Brain microvascular endothelial cell (primary cell): ENCODE results near the gene SIK3.

Experiments
- DNase-seq: peaks from one replicate; pipeline ENCODE4 v3.0.0-alpha.2; 2020
- H3K27ac ChIP-seq: fragments of 250-450 bp; sonication (Bioruptor Pico); 2 replicates; pipeline ENCODE4 v1.5.1; 2020; ENCODE audit warnings: mild to moderate bottlenecking, moderate library complexity
- H3K27me3 ChIP-seq: fragments of 250-450 bp; sonication (Bioruptor Pico); replicated peaks from 2 replicates; pipeline ENCODE4 v1.5.1; 2020; ENCODE audit warnings: mild to moderate bottlenecking
- H3K36me3 ChIP-seq: fragments of 250-450 bp; sonication (Bioruptor Pico); replicated peaks from 2 replicates; pipeline ENCODE4 v1.5.1; 2020; ENCODE audit warnings: mild to moderate bottlenecking
- H3K4me3 ChIP-seq: 2 replicates; pipeline ENCODE4 v1.5.1; 2011; ENCODE audit warnings: low read depth, mild to moderate bottlenecking, control low read depth, low read length, moderate library complexity
- in situ Hi-C: cut with HindIII; loops from 2 replicates; pipeline ENCODE4 v1.10.0; 2017; ENCODE audit warnings: low sequenced_read_pairs, low pct_ligation_motif_present
- TF ChIP-seq, protein P1 (sequence below): IDR thresholded peaks from 2 replicates; pipeline ENCODE4 v1.5.1; 2011; ENCODE audit warnings: low read depth, mild to moderate bottlenecking, moderate library complexity, low read length, control low read depth, inconsistent platforms; ENCODE audit errors: missing control alignments

SIK3 gene

GRCh38 chr11:116825434-116825833 is 272.8 kb downstream of the SIK3 start:
- in situ Hi-C loops = no loop called here
- Histone ChIP-seq H3K27ac (no peak overlapping the region), H3K4me3 (no peak overlapping the region), H3K36me3 (no peaks in the 10 kb centered on the region), H3K27me3 (no peaks in the 10 kb centered on the region)
- no peak for DNase-seq
- TF ChIP-seq, protein P1, sequence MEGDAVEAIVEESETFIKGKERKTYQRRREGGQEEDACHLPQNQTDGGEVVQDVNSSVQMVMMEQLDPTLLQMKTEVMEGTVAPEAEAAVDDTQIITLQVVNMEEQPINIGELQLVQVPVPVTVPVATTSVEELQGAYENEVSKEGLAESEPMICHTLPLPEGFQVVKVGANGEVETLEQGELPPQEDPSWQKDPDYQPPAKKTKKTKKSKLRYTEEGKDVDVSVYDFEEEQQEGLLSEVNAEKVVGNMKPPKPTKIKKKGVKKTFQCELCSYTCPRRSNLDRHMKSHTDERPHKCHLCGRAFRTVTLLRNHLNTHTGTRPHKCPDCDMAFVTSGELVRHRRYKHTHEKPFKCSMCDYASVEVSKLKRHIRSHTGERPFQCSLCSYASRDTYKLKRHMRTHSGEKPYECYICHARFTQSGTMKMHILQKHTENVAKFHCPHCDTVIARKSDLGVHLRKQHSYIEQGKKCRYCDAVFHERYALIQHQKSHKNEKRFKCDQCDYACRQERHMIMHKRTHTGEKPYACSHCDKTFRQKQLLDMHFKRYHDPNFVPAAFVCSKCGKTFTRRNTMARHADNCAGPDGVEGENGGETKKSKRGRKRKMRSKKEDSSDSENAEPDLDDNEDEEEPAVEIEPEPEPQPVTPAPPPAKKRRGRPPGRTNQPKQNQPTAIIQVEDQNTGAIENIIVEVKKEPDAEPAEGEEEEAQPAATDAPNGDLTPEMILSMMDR = no peak

GRCh38 chr11:116823031-116823843 is 275.0 kb downstream of the SIK3 start, which contains the start of gene APOA4:
Gene APOA4 (minus strand): TSS chr11:116823304. CDS start chr11:116823191, 113 bp downstream.
- in situ Hi-C loops = no loop called here

GRCh38 chr11:116822575-116822974 is 275.7 kb downstream of the SIK3 start:
- in situ Hi-C loops = no loop called here

More at GRCh38 chr11:116823031-116823843, 275.0 kb downstream of the SIK3 start, which contains the start of gene APOA4:
- H3K4me3 ChIP-seq = no peak within 1 kb of the TSS
- TF ChIP-seq, protein P1 = no peak
- DNase-seq = no peak
- H3K36me3 ChIP-seq = no peaks in the 10 kb centered on the region
- no peaks in the 10 kb centered on the region for H3K27me3 ChIP-seq
- H3K27ac ChIP-seq = no peak within 1 kb of the TSS

DNA sequence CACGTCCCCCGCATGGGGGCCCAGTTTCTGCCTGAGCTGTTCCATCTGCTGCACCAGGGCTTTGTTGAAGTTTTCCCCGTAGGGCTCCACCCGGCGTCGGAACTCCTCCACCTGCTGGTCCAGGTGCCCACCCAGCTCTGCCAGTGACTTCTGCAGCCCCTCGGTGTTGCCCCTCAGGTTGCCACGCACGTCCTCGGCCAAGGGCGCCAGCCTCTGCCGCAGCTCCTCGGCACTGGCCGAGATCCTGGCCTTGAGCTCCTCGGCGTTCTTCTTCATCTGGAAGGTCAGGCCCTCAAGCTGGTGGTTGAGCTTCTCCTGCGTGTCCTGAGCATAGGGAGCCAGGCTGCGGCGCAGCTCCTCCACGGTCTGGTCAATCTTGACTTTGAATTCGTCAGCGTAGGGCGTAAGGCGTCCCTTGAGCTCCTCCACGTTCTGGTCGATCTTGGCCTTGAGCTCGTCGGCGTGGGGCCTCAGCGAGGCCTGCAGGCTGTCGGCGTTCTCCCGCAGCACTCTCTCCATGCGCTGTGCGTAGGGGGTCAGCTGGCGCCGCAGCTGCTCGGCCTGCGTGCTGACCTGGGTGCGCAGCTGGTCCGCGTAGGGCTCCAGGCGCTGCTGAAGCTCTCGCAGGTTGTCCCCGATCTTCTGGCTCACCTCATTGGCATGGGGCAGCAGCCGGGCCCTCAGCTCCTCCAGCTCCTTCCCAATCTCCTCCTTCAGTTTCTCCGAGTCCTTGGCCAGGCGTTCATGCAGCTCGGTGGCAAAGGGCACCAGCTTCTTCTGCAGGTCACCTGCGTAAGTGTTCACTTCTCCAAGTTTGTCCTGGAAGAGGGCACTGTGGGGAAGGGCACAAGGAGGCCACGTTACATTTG is 276.9 kb downstream of the SIK3 start:
- in situ Hi-C loops = no loop called here
- Histone ChIP-seq H3K27ac (no peak overlapping the region), H3K36me3 (no peaks in the 10 kb centered on the region), H3K27me3 (no peaks in the 10 kb centered on the region), H3K4me3 (no peak overlapping the region)
- DNase-seq = no peak
- TF ChIP-seq, protein P1 = no peak

More at GRCh38 chr11:116822575-116822974, 275.7 kb downstream of the SIK3 start:
- Histone ChIP-seq H3K36me3 (no peaks in the 10 kb centered on the region), H3K27ac (no peak overlapping the region), H3K27me3 (no peaks in the 10 kb centered on the region), H3K4me3 (no peak overlapping the region)
- DNase-seq = no peak
- TF ChIP-seq, protein P1 = no peak

DNA sequence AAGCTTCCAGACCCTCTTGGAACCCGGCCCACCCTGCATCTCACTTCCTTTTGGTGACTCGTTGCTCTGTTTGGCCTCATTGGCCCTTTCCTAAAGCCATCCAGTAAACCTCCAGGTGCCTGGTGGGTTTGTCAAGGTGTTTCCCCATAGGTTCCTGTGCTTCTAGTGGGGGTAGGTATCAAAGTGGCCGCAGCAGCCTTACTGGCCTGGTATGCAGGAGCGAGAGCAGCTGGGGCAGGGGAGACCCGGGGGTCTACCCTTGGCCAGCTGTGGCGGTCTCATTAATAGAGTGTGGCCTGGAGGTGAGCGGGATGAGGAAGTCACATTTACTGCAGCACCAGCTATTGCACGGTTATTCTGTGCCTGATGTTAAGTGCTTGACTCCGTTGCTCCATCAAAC is 279.2 kb downstream of the SIK3 start:
- no peaks in the 10 kb centered on the region for H3K36me3 ChIP-seq
- no peak overlapping the region for H3K4me3 ChIP-seq
- in situ Hi-C loops = no loop called here
- TF ChIP-seq, protein P1 = no peak
- H3K27ac ChIP-seq = no peak overlapping the region
- no peak for DNase-seq
- no peaks in the 10 kb centered on the region for H3K27me3 ChIP-seq
